Activated CD4-positive, alpha-beta memory T cell treated with anti-CD3 and anti-CD28 coated beads for 36 hours (primary cell): Measurements from ENCODE around the gene RNASE11. TPM values are rescaled to one million over a fixed set of nuclear protein-coding genes. Genes with fewer than 3 reads are reported as not detected.
"Not testable (repeated sequence)": the region's sequence is repeated elsewhere in the genome, so short reads cannot be mapped to it uniquely, and the experiment has no call there.

Experiments used
- CTCF ChIA-PET: fragments of 350-600 bp; sonication (Branson Sonifier 250); formaldehyde crosslinking; loops from one replicate; lab custom pipeline; 2021; ENCODE audit warnings: antibody characterized with exemption, inconsistent platforms; lab: Charles Lee
- POLR2A ChIA-PET: fragments of 350-600 bp; sonication (Branson Sonifier 250); formaldehyde crosslinking; loops from one replicate; lab custom pipeline; 2021; ENCODE audit warnings: antibody characterized with exemption; lab: Charles Lee
- DNase-seq: peaks from one replicate; pipeline ENCODE4 v3.0.0-alpha.2; 2020
- H3K27ac Mint-ChIP-seq: one replicate; pipeline ENCODE4 v1.8.0; 2021; ENCODE audit warnings: mixed read lengths
- H3K27me3 Mint-ChIP-seq: one replicate; pipeline ENCODE4 v1.8.0; 2021; ENCODE audit warnings: mixed read lengths
- H3K36me3 Mint-ChIP-seq: one replicate; pipeline ENCODE4 v1.8.0; 2021; ENCODE audit warnings: mixed read lengths
- H3K4me1 Mint-ChIP-seq: one replicate; pipeline ENCODE4 v1.8.0; 2021; ENCODE audit warnings: low read depth, mixed read lengths
- H3K4me3 Mint-ChIP-seq: one replicate; pipeline ENCODE4 v1.8.0; 2021; ENCODE audit warnings: mild to moderate bottlenecking, mixed read lengths
- H3K9me3 Mint-ChIP-seq: one replicate; pipeline ENCODE4 v1.8.0; 2021; ENCODE audit warnings: mixed read lengths
- intact Hi-C: fragments of 100-400 bp; cut with micrococcal nuclease; formaldehyde crosslinking; loops from one replicate; pipeline ENCODE4 v1.15.1; 2023
- total RNA-seq, 2 experiments: library from RNA; stranded (reverse); gene quantifications; one replicate each; pipeline ENCODE4 v1.2.3, GENCODE V29; 2021

RNASE11 gene
- total RNA-seq, 2 experiments from 2014 or later = not detected

- H3K36me3 Mint-ChIP-seq, H3K27me3 Mint-ChIP-seq, POLR2A ChIA-PET, CTCF ChIA-PET, intact Hi-C loops, H3K4me1 Mint-ChIP-seq, H3K4me3 Mint-ChIP-seq, DNase-seq, H3K27ac Mint-ChIP-seq: not testable (repeated sequence)
- H3K9me3 Mint-ChIP-seq = peaks cover 22% of the 10 kb centered on the region
Observed at GRCh38 chr14:20572382-20572990, 15.3 kb downstream of the RNASE11 start.

- H3K27me3 Mint-ChIP-seq, POLR2A ChIA-PET, intact Hi-C loops, H3K4me3 Mint-ChIP-seq, H3K36me3 Mint-ChIP-seq, DNase-seq, H3K27ac Mint-ChIP-seq, CTCF ChIA-PET: not testable (repeated sequence)
- H3K9me3 Mint-ChIP-seq = peaks cover 22% of the 10 kb centered on the region
- peaks cover 13% of the 10 kb centered on the region for H3K4me1 Mint-ChIP-seq
Observed at GRCh38 chr14:20570720-20571119, 17.1 kb downstream of the RNASE11 start.

GRCh38 chr14:20569865-20570264, 17.9 kb downstream of the RNASE11 start:
- H3K4me3 Mint-ChIP-seq, CTCF ChIA-PET, intact Hi-C loops, DNase-seq, H3K27me3 Mint-ChIP-seq, H3K36me3 Mint-ChIP-seq, H3K27ac Mint-ChIP-seq, POLR2A ChIA-PET: not testable (repeated sequence)
- Mint-ChIP-seq H3K9me3 (peaks cover 22% of the 10 kb centered on the region), H3K4me1 (peaks cover 13% of the 10 kb centered on the region)

- no peak for DNase-seq
- intact Hi-C loops = no loop called here
- Mint-ChIP-seq H3K36me3 (peaks cover 8% of the 10 kb centered on the region), H3K27me3 (no peaks in the 10 kb centered on the region), H3K4me1 (peaks cover 13% of the 10 kb centered on the region), H3K4me3 (no peak overlapping the region), H3K27ac (no peak overlapping the region), H3K9me3 (peaks cover 22% of the 10 kb centered on the region)
- CTCF ChIA-PET = interaction anchor here (1.2 kb wide), 1 partner anchor 122 kb away, joined by 4 read pairs; no protein-coding TSS in a partner anchor
- POLR2A ChIA-PET = no interaction called here
Observed at GRCh38 chr14:20569066-20569465, 18.7 kb downstream of the RNASE11 start.

- intact Hi-C loops = no loop called here
- no peak overlapping the region for H3K4me3 Mint-ChIP-seq
- H3K36me3 Mint-ChIP-seq = peaks cover 8% of the 10 kb centered on the region
- ChIA-PET CTCF (interaction anchor here (1.2 kb wide), 1 partner anchor 123 kb away, joined by 4 read pairs; no protein-coding TSS in a partner anchor), POLR2A (no interaction called here)
- no peak for DNase-seq
- no peak overlapping the region for H3K27ac Mint-ChIP-seq
- H3K4me1 Mint-ChIP-seq = peaks cover 13% of the 10 kb centered on the region
- no peaks in the 10 kb centered on the region for H3K27me3 Mint-ChIP-seq
- H3K9me3 Mint-ChIP-seq = peaks cover 22% of the 10 kb centered on the region
Observed at GRCh38 chr14:20568393-20568792, 19.4 kb downstream of the RNASE11 start.

- H3K4me3 Mint-ChIP-seq, H3K27ac Mint-ChIP-seq, intact Hi-C loops, CTCF ChIA-PET, DNase-seq, H3K36me3 Mint-ChIP-seq, H3K27me3 Mint-ChIP-seq, POLR2A ChIA-PET: not testable (repeated sequence)
- peaks cover 13% of the 10 kb centered on the region for H3K4me1 Mint-ChIP-seq
- H3K9me3 Mint-ChIP-seq = peaks cover 22% of the 10 kb centered on the region
Observed at GRCh38 chr14:20567199-20567598, 20.6 kb downstream of the RNASE11 start.

GRCh38 chr14:20564501-20564997, 23.3 kb downstream of the RNASE11 start:
- no peak overlapping the region for H3K27ac Mint-ChIP-seq
- ChIA-PET CTCF (no interaction called here), POLR2A (no interaction called here)
- DNase-seq = no peak
- no peaks in the 10 kb centered on the region for H3K27me3 Mint-ChIP-seq
- peaks cover 17% of the 10 kb centered on the region for H3K9me3 Mint-ChIP-seq
- no peak overlapping the region for H3K4me3 Mint-ChIP-seq
- peaks cover 6% of the 10 kb centered on the region for H3K36me3 Mint-ChIP-seq
- peaks cover 13% of the 10 kb centered on the region for H3K4me1 Mint-ChIP-seq
- intact Hi-C loops = no loop called here

GRCh38 chr14:20563971-20564370, 23.8 kb downstream of the RNASE11 start:
- Mint-ChIP-seq H3K36me3 (peaks cover 5% of the 10 kb centered on the region), H3K4me1 (peaks cover 13% of the 10 kb centered on the region), H3K9me3 (peaks cover 11% of the 10 kb centered on the region), H3K27ac (no peak overlapping the region), H3K27me3 (no peaks in the 10 kb centered on the region), H3K4me3 (no peak overlapping the region)
- intact Hi-C loops = no loop called here
- CTCF ChIA-PET = no interaction called here
- no peak for DNase-seq
- POLR2A ChIA-PET = no interaction called here

GRCh38 chr14:20560961-20561360, 26.8 kb downstream of the RNASE11 start, which contains the start of gene RNASE9:
Gene RNASE9 (minus strand): TSS chr14:20561047.
- ChIA-PET CTCF (no interaction called here), POLR2A (no interaction called here)
- peaks cover 2% of the 10 kb centered on the region for H3K27me3 Mint-ChIP-seq
- DNase-seq = no peak
- no peaks in the 10 kb centered on the region for H3K36me3 Mint-ChIP-seq
- no peaks in the 10 kb centered on the region for H3K4me1 Mint-ChIP-seq
- no peaks in the 10 kb centered on the region for H3K9me3 Mint-ChIP-seq
- no peak within 1 kb of the TSS for H3K4me3 Mint-ChIP-seq
- intact Hi-C loops = no loop called here
- H3K27ac Mint-ChIP-seq = no peak within 1 kb of the TSS

- Mint-ChIP-seq H3K36me3 (no peaks in the 10 kb centered on the region), H3K27me3 (peaks cover 2% of the 10 kb centered on the region), H3K27ac (no peak overlapping the region), H3K9me3 (no peaks in the 10 kb centered on the region), H3K4me1 (no peaks in the 10 kb centered on the region), H3K4me3 (no peak overlapping the region)
- intact Hi-C loops = no loop called here
- no peak for DNase-seq
- ChIA-PET CTCF (no interaction called here), POLR2A (no interaction called here)
Observed at GRCh38 chr14:20559461-20559904, 28.3 kb downstream of the RNASE11 start.

- ChIA-PET POLR2A (no interaction called here), CTCF (no interaction called here)
- H3K36me3 Mint-ChIP-seq = no peaks in the 10 kb centered on the region
- intact Hi-C loops = no loop called here
- no peak overlapping the region for H3K4me3 Mint-ChIP-seq
- no peaks in the 10 kb centered on the region for H3K9me3 Mint-ChIP-seq
- H3K27me3 Mint-ChIP-seq = peaks cover 2% of the 10 kb centered on the region
- DNase-seq = no peak
- no peaks in the 10 kb centered on the region for H3K4me1 Mint-ChIP-seq
- no peak overlapping the region for H3K27ac Mint-ChIP-seq
Observed at GRCh38 chr14:20557212-20557542, 30.6 kb downstream of the RNASE11 start.

- intact Hi-C loops = no loop called here
Observed at GRCh38 chr14:20556500-20557211, 31.1 kb downstream of the RNASE11 start.

More at GRCh38 chr14:20556500-20557211, 31.1 kb downstream of the RNASE11 start:
- POLR2A ChIA-PET = no interaction called here
- Mint-ChIP-seq H3K4me1 (no peaks in the 10 kb centered on the region), H3K4me3 (no peak overlapping the region), H3K27ac (no peak overlapping the region), H3K9me3 (no peaks in the 10 kb centered on the region), H3K27me3 (peaks cover 2% of the 10 kb centered on the region), H3K36me3 (no peaks in the 10 kb centered on the region)
- DNase-seq = no peak
- CTCF ChIA-PET = no interaction called here
